Measurements from ENCODE around the gene ZNF625. TPM values are rescaled to one million over a fixed set of nuclear protein-coding genes. Genes with fewer than 3 reads are reported as not detected.

ZNF625 gene
- total and polyA plus RNA-seq, 2 experiments from 2014 or later, result 12.9 to 18.6 TPM

DNA sequence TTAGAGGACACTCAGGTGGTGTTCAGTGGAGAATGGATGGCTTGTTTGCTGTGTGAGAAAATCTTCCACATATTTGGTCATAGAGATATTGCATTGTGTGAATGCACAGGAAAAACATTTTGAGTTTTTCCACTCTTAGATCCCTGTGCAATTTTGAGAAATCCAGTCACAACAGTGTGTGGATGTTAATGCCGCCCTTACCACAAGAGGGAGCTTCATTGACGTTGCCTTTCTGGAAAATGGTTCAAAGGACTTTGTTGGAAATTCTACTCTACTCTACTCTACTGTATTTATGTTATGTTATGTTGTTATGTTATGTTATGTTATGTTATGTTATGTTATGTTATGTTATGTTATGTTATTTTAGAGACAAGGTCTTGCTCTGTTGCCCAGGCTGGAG, 29.8 kb downstream of the ZNF625 start:
- Histone ChIP-seq H3K4me2 (no peak overlapping the region), H3K9me2 (ENCODE audit: insufficient read depth) (no peaks in the 10 kb centered on the region), H3K27ac (ENCODE audit: low read depth) (no peak overlapping the region), H3K27me3 (ENCODE audit: insufficient read depth) (no peaks in the 10 kb centered on the region), H2AFZ (no peak overlapping the region), H3K4me3 (no peak overlapping the region), H3K4me1 (ENCODE audit: insufficient read depth) (no peaks in the 10 kb centered on the region), H3K36me3 (ENCODE audit: insufficient read depth) (peaks cover 10% of the 10 kb centered on the region; the same call in 1 of the 2 replicates), H3K79me2 (replicated peaks; ENCODE audit: insufficient read depth) (no peaks in the 10 kb centered on the region), H4K20me1 (replicated peaks; ENCODE audit: insufficient read depth) (no peaks in the 10 kb centered on the region), H3F3A (replicated peaks; ENCODE audit: low read depth) (no peaks in the 10 kb centered on the region)
- Mint-ChIP-seq H3K36me3 (ENCODE audit: low read depth) (peaks cover 48% of the 10 kb centered on the region), H3K27me3 (ENCODE audit: insufficient read depth, low read depth, poor library complexity) (peaks cover 6% of the 10 kb centered on the region), H3K4me3 (no peak overlapping the region), H3K9me3 (peaks cover 85% of the 10 kb centered on the region), H3K4me1 (no peaks in the 10 kb centered on the region), H3K27ac (no peak overlapping the region)
- DNase-seq (ENCODE audit: low spot score) (peak; percentile 64), ATAC-seq (no peak)
- no peak for TF ChIP-seq ZNF331 (CRISPR knock-in tag; IDR thresholded peaks at IDR 0.05; ENCODE audit: low read depth)
- TF ChIP-seq, protein P1, sequence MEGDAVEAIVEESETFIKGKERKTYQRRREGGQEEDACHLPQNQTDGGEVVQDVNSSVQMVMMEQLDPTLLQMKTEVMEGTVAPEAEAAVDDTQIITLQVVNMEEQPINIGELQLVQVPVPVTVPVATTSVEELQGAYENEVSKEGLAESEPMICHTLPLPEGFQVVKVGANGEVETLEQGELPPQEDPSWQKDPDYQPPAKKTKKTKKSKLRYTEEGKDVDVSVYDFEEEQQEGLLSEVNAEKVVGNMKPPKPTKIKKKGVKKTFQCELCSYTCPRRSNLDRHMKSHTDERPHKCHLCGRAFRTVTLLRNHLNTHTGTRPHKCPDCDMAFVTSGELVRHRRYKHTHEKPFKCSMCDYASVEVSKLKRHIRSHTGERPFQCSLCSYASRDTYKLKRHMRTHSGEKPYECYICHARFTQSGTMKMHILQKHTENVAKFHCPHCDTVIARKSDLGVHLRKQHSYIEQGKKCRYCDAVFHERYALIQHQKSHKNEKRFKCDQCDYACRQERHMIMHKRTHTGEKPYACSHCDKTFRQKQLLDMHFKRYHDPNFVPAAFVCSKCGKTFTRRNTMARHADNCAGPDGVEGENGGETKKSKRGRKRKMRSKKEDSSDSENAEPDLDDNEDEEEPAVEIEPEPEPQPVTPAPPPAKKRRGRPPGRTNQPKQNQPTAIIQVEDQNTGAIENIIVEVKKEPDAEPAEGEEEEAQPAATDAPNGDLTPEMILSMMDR (conservative IDR thresholded peaks at IDR 0.05; ENCODE audit: low read depth in 2 of 2), result peak; percentile 68 to 83

DNA sequence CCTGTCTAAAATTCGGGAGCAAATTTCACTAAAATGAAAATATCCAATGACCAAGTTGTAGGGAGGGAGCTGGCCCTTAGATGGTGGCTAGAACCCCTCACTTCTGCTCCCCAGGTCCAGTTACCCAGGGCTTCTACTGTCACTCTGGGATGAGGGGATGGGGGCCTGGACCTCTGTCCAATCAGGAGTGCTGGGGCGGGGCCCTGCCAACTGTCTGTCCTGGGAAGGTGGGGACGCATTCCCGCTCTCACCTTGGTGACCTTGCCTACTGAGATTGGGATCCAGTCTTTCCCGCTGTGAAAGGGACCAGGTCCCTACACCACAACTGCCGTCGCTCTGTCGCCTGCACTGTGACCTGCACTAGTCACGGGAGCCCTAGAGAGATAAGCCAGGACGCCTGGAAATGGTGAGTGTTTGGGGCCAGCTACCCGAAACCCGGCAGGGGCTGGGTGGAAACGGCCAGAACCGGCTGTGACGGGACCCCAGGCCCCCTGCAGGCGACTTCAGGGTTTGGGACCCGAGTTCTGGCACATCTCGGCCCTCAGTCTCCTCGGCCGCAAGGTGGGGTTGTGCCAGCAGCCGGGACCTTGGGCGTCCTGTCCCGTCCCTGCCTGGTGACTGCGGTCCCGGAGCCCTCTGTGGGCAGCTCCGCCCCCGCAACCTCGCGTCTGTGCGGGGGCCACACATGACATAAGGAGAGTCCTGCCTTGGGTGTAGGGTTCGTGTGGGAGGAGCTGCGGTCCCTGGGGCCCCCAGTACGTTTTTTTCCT, 39.1 kb downstream of the ZNF625 start:
- Histone ChIP-seq H3K4me3 (no peak overlapping the region), H3K27ac (ENCODE audit: low read depth) (no peak overlapping the region)

More for the DNA sequence above, 39.1 kb downstream of the ZNF625 start:
- Mint-ChIP-seq H3K4me3 (no peak overlapping the region), H3K9me3 (peaks cover 91% of the 10 kb centered on the region), H3K4me1 (no peaks in the 10 kb centered on the region), H3K27me3 (ENCODE audit: insufficient read depth, low read depth, poor library complexity) (no peaks in the 10 kb centered on the region), H3K36me3 (ENCODE audit: low read depth) (peaks cover 22% of the 10 kb centered on the region), H3K27ac (no peak overlapping the region)
- peaks cover 6% of the 10 kb centered on the region; the same call in 1 of the 2 replicates for H3K79me2 ChIP-seq (replicated peaks; ENCODE audit: insufficient read depth)
- H3K4me1 ChIP-seq (ENCODE audit: insufficient read depth), result no peaks in the 10 kb centered on the region
- H3K36me3 ChIP-seq (ENCODE audit: insufficient read depth), result peaks cover 33% of the 10 kb centered on the region
- H3F3A ChIP-seq (replicated peaks; ENCODE audit: low read depth), result no peaks in the 10 kb centered on the region
- DNase-seq (ENCODE audit: low spot score) (peak; percentile 51), ATAC-seq (no peak)
- H2AFZ ChIP-seq, result no peak overlapping the region
- H3K4me2 ChIP-seq, result no peak overlapping the region
- H3K9me2 ChIP-seq (ENCODE audit: insufficient read depth), result no peaks in the 10 kb centered on the region
- TF ChIP-seq, protein P1 (conservative IDR thresholded peaks at IDR 0.05; ENCODE audit: low read depth in 2 of 2), result peak; percentile 28 to 34; a peak in 3 of 4 replicates
- TF ChIP-seq JUNB (IDR thresholded peaks at IDR 0.05; ENCODE audit: unreplicated experiment), result no peak
- H4K20me1 ChIP-seq (replicated peaks; ENCODE audit: insufficient read depth), result no peaks in the 10 kb centered on the region; the same call in 1 of the 2 replicates
- H3K27me3 ChIP-seq (ENCODE audit: insufficient read depth), result no peaks in the 10 kb centered on the region
